ENCODE results near the gene ADM2. TPM values are rescaled to one million over a fixed set of nuclear protein-coding genes. Genes with fewer than 3 reads are reported as not detected.

ADM2 gene
- polyA plus RNA-seq, 2 donors, result 2.2 to 3.6 TPM

- Histone ChIP-seq H3K4me1 (ENCODE audit: control insufficient read depth in 2 of 2, insufficient read depth in 2 of 2, low read length in 1 of 2) (peaks cover 5 to 17% of the 10 kb centered on the region in 2 donors), H3K27me3 (ENCODE audit: control insufficient read depth in 1 of 2, insufficient read depth in 2 of 2, low read length in 2 of 2) (no peaks in the 10 kb centered on the region), H3K27ac (ENCODE audit: low read depth in 2 of 2, low read length in 1 of 2) (no peak overlapping the region), H3K9me3 (ENCODE audit: control insufficient read depth in 2 of 2, insufficient read depth in 1 of 2, low read depth in 1 of 2, low read length in 1 of 2) (no peaks in the 10 kb centered on the region), H3K4me3 (ENCODE audit: low read depth in 1 of 2, low read length in 2 of 2) (no peak overlapping the region), H3K36me3 (ENCODE audit: control insufficient read depth in 2 of 2, insufficient read depth in 2 of 2, low read length in 1 of 2) (peaks cover 23 to 79% of the 10 kb centered on the region in 2 donors)
- 85 to 89% methylated on average over 34 of the region's 34 CpGs for WGBS, 2 donors
Observed at GRCh38 chr22:50456466-50457234, 24.7 kb upstream of the ADM2 start.

- Histone ChIP-seq H3K4me1 (ENCODE audit: control insufficient read depth in 2 of 2, insufficient read depth in 2 of 2, low read length in 1 of 2) (peaks cover 5 to 19% of the 10 kb centered on the region in 2 donors), H3K36me3 (ENCODE audit: control insufficient read depth in 2 of 2, insufficient read depth in 2 of 2, low read length in 1 of 2) (peaks cover 29 to 95% of the 10 kb centered on the region in 2 donors), H3K27ac (ENCODE audit: low read depth in 2 of 2, low read length in 1 of 2) (no peak overlapping the region), H3K9me3 (ENCODE audit: control insufficient read depth in 2 of 2, insufficient read depth in 1 of 2, low read depth in 1 of 2, low read length in 1 of 2) (no peaks in the 10 kb centered on the region), H3K27me3 (ENCODE audit: control insufficient read depth in 1 of 2, insufficient read depth in 2 of 2, low read length in 2 of 2) (no peaks in the 10 kb centered on the region), H3K4me3 (ENCODE audit: low read depth in 1 of 2, low read length in 2 of 2) (no peak overlapping the region)
- WGBS, 2 donors, result 91 to 92% methylated on average over 22 of the region's 22 CpGs
Observed at GRCh38 chr22:50459016-50459415, 22.3 kb upstream of the ADM2 start.

- Histone ChIP-seq H3K36me3 (ENCODE audit: control insufficient read depth in 2 of 2, insufficient read depth in 2 of 2, low read length in 1 of 2) (peaks cover 23 to 95% of the 10 kb centered on the region in 2 donors), H3K9me3 (ENCODE audit: control insufficient read depth in 2 of 2, insufficient read depth in 1 of 2, low read depth in 1 of 2, low read length in 1 of 2) (no peaks in the 10 kb centered on the region), H3K27me3 (ENCODE audit: control insufficient read depth in 1 of 2, insufficient read depth in 2 of 2, low read length in 2 of 2) (no peaks in the 10 kb centered on the region), H3K27ac (ENCODE audit: low read depth in 2 of 2, low read length in 1 of 2) (no peak overlapping the region), H3K4me1 (ENCODE audit: control insufficient read depth in 2 of 2, insufficient read depth in 2 of 2, low read length in 1 of 2) (peaks cover 5 to 19% of the 10 kb centered on the region in 2 donors), H3K4me3 (ENCODE audit: low read depth in 1 of 2, low read length in 2 of 2) (no peak overlapping the region)
- 94 to 95% methylated on average over 37 to 41 of the region's 41 CpGs for WGBS, 2 donors
Observed at GRCh38 chr22:50459496-50460140, 21.7 kb upstream of the ADM2 start.

DNA sequence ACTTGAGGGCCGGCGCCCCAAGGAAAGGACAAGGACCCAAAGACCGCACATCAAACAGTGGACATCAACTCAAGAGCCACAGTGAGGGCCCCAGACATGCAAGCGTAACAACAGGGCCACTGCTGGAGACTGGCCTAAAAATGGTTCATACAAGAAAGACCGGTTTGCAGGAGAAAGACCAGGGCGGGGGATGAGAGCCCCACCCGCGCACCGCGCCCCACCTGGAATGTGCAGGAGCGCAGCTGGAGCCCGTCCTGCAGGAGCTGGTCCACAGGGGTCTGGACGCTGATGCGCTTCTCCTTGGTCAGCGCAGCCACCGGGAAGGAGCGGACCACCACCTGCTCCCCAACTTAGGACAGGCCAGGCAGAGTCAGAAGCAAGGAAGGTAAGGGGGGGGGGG lies 20.4 kb upstream of the ADM2 start:
- H3K36me3 ChIP-seq (ENCODE audit: control insufficient read depth in 2 of 2, insufficient read depth in 2 of 2, low read length in 1 of 2), result peaks cover 16 to 95% of the 10 kb centered on the region in 2 donors
- H3K9me3 ChIP-seq (ENCODE audit: control insufficient read depth in 2 of 2, insufficient read depth in 1 of 2, low read depth in 1 of 2, low read length in 1 of 2), result no peaks in the 10 kb centered on the region
- no peaks in the 10 kb centered on the region for H3K27me3 ChIP-seq (ENCODE audit: control insufficient read depth in 1 of 2, insufficient read depth in 2 of 2, low read length in 2 of 2)
- 53 to 87% methylated on average over 17 of the region's 17 CpGs for WGBS, 2 donors
- H3K4me3 ChIP-seq (ENCODE audit: low read depth in 1 of 2, low read length in 2 of 2), result no peak overlapping the region
- H3K4me1 ChIP-seq (ENCODE audit: control insufficient read depth in 2 of 2, insufficient read depth in 2 of 2, low read length in 1 of 2), result peaks cover 5 to 19% of the 10 kb centered on the region in 2 donors
- H3K27ac ChIP-seq (ENCODE audit: low read depth in 2 of 2, low read length in 1 of 2), result peak overlapping the region; percentile 84 to 89

GRCh38 chr22:50461536-50461935 lies 19.8 kb upstream of the ADM2 start:
- Histone ChIP-seq H3K27me3 (ENCODE audit: control insufficient read depth in 1 of 2, insufficient read depth in 2 of 2, low read length in 2 of 2) (no peaks in the 10 kb centered on the region), H3K9me3 (ENCODE audit: control insufficient read depth in 2 of 2, insufficient read depth in 1 of 2, low read depth in 1 of 2, low read length in 1 of 2) (no peaks in the 10 kb centered on the region), H3K4me3 (ENCODE audit: low read depth in 1 of 2, low read length in 2 of 2) (no peak overlapping the region), H3K27ac (ENCODE audit: low read depth in 2 of 2, low read length in 1 of 2) (peak overlapping the region in 1 of 2 donors; percentile 56), H3K4me1 (ENCODE audit: control insufficient read depth in 2 of 2, insufficient read depth in 2 of 2, low read length in 1 of 2) (peaks cover 5 to 19% of the 10 kb centered on the region in 2 donors), H3K36me3 (ENCODE audit: control insufficient read depth in 2 of 2, insufficient read depth in 2 of 2, low read length in 1 of 2) (peaks cover 14 to 96% of the 10 kb centered on the region in 2 donors)
- WGBS, 2 donors, result 88 to 93% methylated on average over 20 to 26 of the region's 26 CpGs

DNA sequence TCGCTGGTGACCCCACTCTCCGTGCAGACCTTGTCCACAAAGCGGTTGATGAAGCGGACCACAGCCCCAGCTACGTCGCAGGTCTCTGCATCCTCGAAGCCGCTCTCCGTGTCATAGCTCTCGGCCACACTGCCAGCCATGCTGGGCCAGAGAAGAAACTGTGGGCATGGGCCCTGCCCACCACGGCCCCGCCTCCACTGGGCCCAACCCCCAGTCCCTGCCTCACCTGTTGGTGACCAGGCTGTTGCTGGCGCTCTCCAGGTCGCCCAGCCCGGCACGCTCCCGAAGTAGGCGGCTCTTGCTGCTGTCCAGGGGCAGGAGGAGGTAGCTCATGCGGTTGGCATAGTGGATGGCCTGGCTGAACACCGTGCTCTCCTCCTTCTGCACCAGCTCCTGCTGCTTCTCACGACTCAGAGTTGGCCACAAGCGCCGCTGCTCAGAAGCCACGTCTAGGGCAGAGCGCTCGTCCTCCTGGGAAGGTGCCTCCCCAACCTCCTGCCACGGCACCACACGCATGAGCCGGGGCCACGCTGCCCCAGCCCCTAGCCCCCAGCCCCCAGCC lies 19.3 kb upstream of the ADM2 start:
- no peaks in the 10 kb centered on the region for H3K9me3 ChIP-seq (ENCODE audit: control insufficient read depth in 2 of 2, insufficient read depth in 1 of 2, low read depth in 1 of 2, low read length in 1 of 2)
- H3K27ac ChIP-seq (ENCODE audit: low read depth in 2 of 2, low read length in 1 of 2), result no peak overlapping the region
- H3K36me3 ChIP-seq (ENCODE audit: control insufficient read depth in 2 of 2, insufficient read depth in 2 of 2, low read length in 1 of 2), result peaks cover 14 to 96% of the 10 kb centered on the region in 2 donors
- peaks cover 5 to 19% of the 10 kb centered on the region in 2 donors for H3K4me1 ChIP-seq (ENCODE audit: control insufficient read depth in 2 of 2, insufficient read depth in 2 of 2, low read length in 1 of 2)
- 90 to 92% methylated on average over 29 to 30 of the region's 30 CpGs for WGBS, 2 donors
- no peaks in the 10 kb centered on the region for H3K27me3 ChIP-seq (ENCODE audit: control insufficient read depth in 1 of 2, insufficient read depth in 2 of 2, low read length in 2 of 2)
- H3K4me3 ChIP-seq (ENCODE audit: low read depth in 1 of 2, low read length in 2 of 2), result no peak overlapping the region

DNA sequence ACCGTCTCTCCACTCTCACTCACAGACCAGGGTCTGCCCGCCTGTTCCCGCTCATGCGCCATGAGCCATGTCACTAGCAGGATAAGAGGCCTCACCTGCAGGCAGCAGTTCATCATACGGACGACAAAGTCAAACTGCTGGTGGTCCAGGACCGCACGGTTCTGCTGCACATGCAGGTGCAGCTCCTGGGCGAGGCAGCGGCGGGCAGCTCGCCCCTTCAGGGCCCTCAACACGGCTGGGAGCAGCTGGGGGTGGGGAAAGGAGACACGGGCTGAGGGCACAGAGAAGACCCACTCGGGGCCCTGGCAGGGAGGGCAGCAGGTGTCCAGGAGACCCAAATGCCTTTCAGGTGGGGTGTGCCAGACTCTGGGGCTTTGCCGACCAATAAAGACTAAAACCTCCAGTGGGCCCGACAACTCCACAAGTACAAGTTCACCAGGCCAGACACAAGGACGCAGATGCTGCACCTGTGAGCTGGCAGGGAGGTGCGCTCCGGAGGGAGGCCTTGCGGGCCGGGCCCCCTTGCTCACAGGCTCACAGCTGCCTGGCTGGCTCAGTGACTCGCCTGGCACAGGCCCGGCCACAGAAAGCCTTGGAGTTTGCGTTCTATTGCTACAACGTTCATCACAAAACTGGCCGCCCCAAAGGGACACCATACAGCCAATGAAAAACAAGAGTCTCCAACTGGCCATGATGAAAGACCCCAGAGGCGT lies 18.0 kb upstream of the ADM2 start:
- H3K4me3 ChIP-seq (ENCODE audit: low read depth in 1 of 2, low read length in 2 of 2), result no peak overlapping the region
- no peak overlapping the region for H3K27ac ChIP-seq (ENCODE audit: low read depth in 2 of 2, low read length in 1 of 2)
- peaks cover 14 to 96% of the 10 kb centered on the region in 2 donors for H3K36me3 ChIP-seq (ENCODE audit: control insufficient read depth in 2 of 2, insufficient read depth in 2 of 2, low read length in 1 of 2)
- H3K9me3 ChIP-seq (ENCODE audit: control insufficient read depth in 2 of 2, insufficient read depth in 1 of 2, low read depth in 1 of 2, low read length in 1 of 2), result no peaks in the 10 kb centered on the region
- 85 to 89% methylated on average over 28 of the region's 28 CpGs for WGBS, 2 donors
- H3K27me3 ChIP-seq (ENCODE audit: control insufficient read depth in 1 of 2, insufficient read depth in 2 of 2, low read length in 2 of 2), result no peaks in the 10 kb centered on the region
- peaks cover 5 to 21% of the 10 kb centered on the region in 2 donors for H3K4me1 ChIP-seq (ENCODE audit: control insufficient read depth in 2 of 2, insufficient read depth in 2 of 2, low read length in 1 of 2)

GRCh38 chr22:50464451-50464850 lies 16.9 kb upstream of the ADM2 start:
- H3K4me3 ChIP-seq (ENCODE audit: low read depth in 1 of 2, low read length in 2 of 2), result no peak overlapping the region
- H3K27ac ChIP-seq (ENCODE audit: low read depth in 2 of 2, low read length in 1 of 2), result no peak overlapping the region
- no peaks in the 10 kb centered on the region for H3K27me3 ChIP-seq (ENCODE audit: control insufficient read depth in 1 of 2, insufficient read depth in 2 of 2, low read length in 2 of 2)
- WGBS, 2 donors, result 90 to 91% methylated on average over 24 of the region's 24 CpGs
- H3K36me3 ChIP-seq (ENCODE audit: control insufficient read depth in 2 of 2, insufficient read depth in 2 of 2, low read length in 1 of 2), result peaks cover 14 to 85% of the 10 kb centered on the region in 2 donors
- H3K9me3 ChIP-seq (ENCODE audit: control insufficient read depth in 2 of 2, insufficient read depth in 1 of 2, low read depth in 1 of 2, low read length in 1 of 2), result no peaks in the 10 kb centered on the region
- H3K4me1 ChIP-seq (ENCODE audit: control insufficient read depth in 2 of 2, insufficient read depth in 2 of 2, low read length in 1 of 2), result peaks cover 6 to 24% of the 10 kb centered on the region in 2 donors
